ENCODE measurements around the gene ITGBL1. TPM values are rescaled to one million over a fixed set of nuclear protein-coding genes. Genes with fewer than 3 reads are reported as not detected.

Gene ITGBL1
- total and polyA plus RNA-seq, 2 of the 8 experiments (the other 6 are each of a cell fraction or from before 2014, with no cell fraction given) = not detected

GRCh38 chr13:101654883-101655282 lies 202.4 kb downstream of the ITGBL1 start:
- WGBS, 2 experiments (ENCODE audit: extremely low coverage in 1 of 2, insufficient coverage in 1 of 2, insufficient read length in 1 of 2, insufficient replicate concordance in 2 of 2, low coverage in 1 of 2, low lambda C conversion rate in 2 of 2, missing lambda C conversion rate in 1 of 2) = 92% methylated on average over 4 of the region's 4 CpGs; no CpG with 5 or more reads in 1 of the 2 experiments
- ChIA-PET POLR2A (ENCODE audit: partially characterized antibody) (no interaction called here), CTCF (ENCODE audit: partially characterized antibody) (no interaction called here)
- Histone ChIP-seq H2BK20ac (ENCODE audit: low read length) (no peak overlapping the region), H3K36me3 (ENCODE audit: control insufficient read depth in 2 of 4, insufficient read depth in 4 of 4, low read length in 3 of 4) (no peaks in the 10 kb centered on the region), H3K79me1 (ENCODE audit: low read depth, low read length) (no peaks in the 10 kb centered on the region), H4K5ac (ENCODE audit: insufficient read length, low read depth, low read length) (no peak overlapping the region), H2BK120ac (replicated peaks; ENCODE audit: low read depth, low read length) (no peak overlapping the region), H2BK5ac (ENCODE audit: low read depth, low read length) (no peak overlapping the region), H3K79me2 (ENCODE audit: control insufficient read depth in 1 of 2, insufficient read depth in 2 of 2, low read length in 2 of 2) (no peaks in the 10 kb centered on the region), H4K20me1 (replicated peaks in 1 of 2; ENCODE audit: control insufficient read depth in 1 of 2, insufficient read depth in 2 of 2, low read length in 2 of 2) (no peaks in the 10 kb centered on the region), H3K18ac (ENCODE audit: extremely low read depth, low read length) (no peak overlapping the region), H3K9me3 (ENCODE audit: insufficient read depth in 2 of 2, low read depth in 1 of 2, low read length in 1 of 2) (no peaks in the 10 kb centered on the region; a peak in 1 of 4 replicates), H3K4me3 (ENCODE audit: extremely low read depth in 1 of 4, insufficient read depth in 2 of 4, low read depth in 3 of 4, low read length in 4 of 4) (no peak overlapping the region), H3K23me2 (ENCODE audit: low read depth, low read length) (no peaks in the 10 kb centered on the region), H3K9ac (replicated peaks in 1 of 4; ENCODE audit: extremely low read depth in 1 of 4, low read depth in 3 of 4, low read length in 3 of 4) (no peak overlapping the region), H3K23ac (ENCODE audit: insufficient read length) (no peak overlapping the region), H4K91ac (replicated peaks; ENCODE audit: insufficient read length, low read length) (no peak overlapping the region), H4K8ac (ENCODE audit: extremely low read depth, insufficient read depth, low read length) (no peak overlapping the region), H2BK12ac (ENCODE audit: low read depth, low read length) (no peak overlapping the region), H3K4me1 (replicated peaks in 1 of 4; ENCODE audit: control insufficient read depth in 3 of 4, insufficient read depth in 4 of 4, low read length in 3 of 4) (no peaks in the 10 kb centered on the region), H2BK15ac (ENCODE audit: low read length) (no peak overlapping the region), H3K4me2 (ENCODE audit: insufficient read depth in 1 of 2, low read depth in 2 of 2, low read length in 2 of 2) (no peak overlapping the region), H3K14ac (ENCODE audit: insufficient read length) (no peak overlapping the region), H3K27ac (ENCODE audit: low read depth, low read length) (no peak overlapping the region), H3K4ac (replicated peaks; ENCODE audit: insufficient read length, low read depth, low read length) (no peak overlapping the region), H2AFZ (ENCODE audit: low read length) (no peak overlapping the region), H2AK5ac (ENCODE audit: low read depth, low read length) (no peak overlapping the region), H3K27me3 (replicated peaks in 1 of 4; ENCODE audit: control insufficient read depth in 3 of 4, extremely low read depth in 1 of 4, insufficient read depth in 3 of 4, low read length in 3 of 4) (no peaks in the 10 kb centered on the region), H3K56ac (replicated peaks; ENCODE audit: insufficient read length, low read depth, low read length) (no peak overlapping the region)
- FAIRE-seq = no peak
- TF ChIP-seq ZNF274 (IDR thresholded peaks at IDR 0.05; ENCODE audit: borderline replicate concordance, extremely low read depth, low read length) (no peak), KDM1A (IDR thresholded peaks at IDR 0.05; ENCODE audit: borderline replicate concordance, low read length) (no peak), EGR1 (IDR thresholded peaks at IDR 0.05; ENCODE audit: borderline replicate concordance, low read depth, low read length) (no peak)
- DNase-seq (ENCODE audit: low read depth in 1 of 2, low spot score in 2 of 2) = no peak
